Fibroblast of upper back skin (primary cell): Measurements from ENCODE around the gene CDKAL1.
"Not testable (repeated sequence)": the region's sequence is repeated elsewhere in the genome, so short reads cannot be mapped to it uniquely, and the experiment has no call there.

Experiments
- DNase-seq: peaks from one replicate; pipeline ENCODE4 v3.0.0-alpha.2; 2013

The CDKAL1 gene

GRCh38 chr6:20751293-20751935 lies 217.2 kb downstream of the CDKAL1 start:
- peak; percentile 44 for DNase-seq

- DNase-seq: peak; percentile 47
Measured at GRCh38 chr6:20755631-20756030, 221.4 kb downstream of the CDKAL1 start.

- not testable (repeated sequence) for DNase-seq
Measured at GRCh38 chr6:20756584-20757147, 222.4 kb downstream of the CDKAL1 start.

GRCh38 chr6:20757761-20758160 lies 223.5 kb downstream of the CDKAL1 start:
- DNase-seq: peak; percentile 69

- DNase-seq: no peak
Measured at GRCh38 chr6:20763296-20763695, 229.0 kb downstream of the CDKAL1 start.

- DNase-seq: no peak
Measured at GRCh38 chr6:20769631-20770030, 235.4 kb downstream of the CDKAL1 start.

- DNase-seq: no peak
Measured at GRCh38 chr6:20770773-20771172, 236.5 kb downstream of the CDKAL1 start.

GRCh38 chr6:20771409-20771808 lies 237.2 kb downstream of the CDKAL1 start:
- no peak for DNase-seq

GRCh38 chr6:20773822-20774221 lies 239.6 kb downstream of the CDKAL1 start:
- no peak for DNase-seq

GRCh38 chr6:20775981-20776380 lies 241.7 kb downstream of the CDKAL1 start:
- DNase-seq: no peak

- no peak for DNase-seq
Measured at GRCh38 chr6:20777801-20778200, 243.5 kb downstream of the CDKAL1 start.

GRCh38 chr6:20778459-20778858 lies 244.2 kb downstream of the CDKAL1 start:
- no peak for DNase-seq

- DNase-seq: no peak
Measured at GRCh38 chr6:20778912-20779311, 244.7 kb downstream of the CDKAL1 start.

- DNase-seq: peak; percentile 36
Measured at GRCh38 chr6:20789162-20789561, 254.9 kb downstream of the CDKAL1 start.

GRCh38 chr6:20790032-20790791 lies 256.0 kb downstream of the CDKAL1 start:
- DNase-seq: no peak

- DNase-seq: no peak
Measured at GRCh38 chr6:20791074-20791473, 256.8 kb downstream of the CDKAL1 start.

- DNase-seq: peak; percentile 27
Measured at GRCh38 chr6:20791944-20792343, 257.7 kb downstream of the CDKAL1 start.

GRCh38 chr6:20793174-20793573 lies 258.9 kb downstream of the CDKAL1 start:
- DNase-seq: no peak

- DNase-seq: no peak
Measured at GRCh38 chr6:20797597-20797996, 263.3 kb downstream of the CDKAL1 start.

GRCh38 chr6:20800229-20800628 lies 266.0 kb downstream of the CDKAL1 start:
- DNase-seq: no peak

- no peak for DNase-seq
Measured at GRCh38 chr6:20800653-20801052, 266.4 kb downstream of the CDKAL1 start.

GRCh38 chr6:20801595-20801994 lies 267.3 kb downstream of the CDKAL1 start:
- DNase-seq: no peak

GRCh38 chr6:20802596-20802995 lies 268.3 kb downstream of the CDKAL1 start:
- no peak for DNase-seq

GRCh38 chr6:20805021-20805420 lies 270.8 kb downstream of the CDKAL1 start:
- DNase-seq: no peak
